ENCODE data around the gene PRKN.

DNA sequence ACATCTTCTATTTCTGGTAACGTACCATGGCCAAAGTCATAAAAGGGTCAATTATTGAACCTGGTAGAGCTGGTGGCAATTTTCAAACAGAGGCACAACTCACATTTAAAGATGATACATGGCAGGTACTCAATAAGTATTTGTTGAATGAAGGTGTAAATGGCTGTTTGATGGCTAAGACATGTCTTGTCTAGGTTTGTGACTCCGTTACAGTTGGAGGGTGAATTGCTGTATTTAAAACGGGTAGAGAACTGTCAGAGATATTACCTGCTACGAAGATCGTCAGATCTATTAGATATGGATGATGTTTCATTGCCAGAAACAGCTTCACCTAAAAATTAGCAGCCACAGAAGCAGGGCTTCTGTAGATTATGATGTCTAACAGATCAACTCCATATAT lies 601.9 kb downstream of the PRKN start:
- no peak for TF ChIP-seq POLR2A (IDR thresholded peaks at IDR 0.05)
- TF ChIP-seq, protein P1, sequence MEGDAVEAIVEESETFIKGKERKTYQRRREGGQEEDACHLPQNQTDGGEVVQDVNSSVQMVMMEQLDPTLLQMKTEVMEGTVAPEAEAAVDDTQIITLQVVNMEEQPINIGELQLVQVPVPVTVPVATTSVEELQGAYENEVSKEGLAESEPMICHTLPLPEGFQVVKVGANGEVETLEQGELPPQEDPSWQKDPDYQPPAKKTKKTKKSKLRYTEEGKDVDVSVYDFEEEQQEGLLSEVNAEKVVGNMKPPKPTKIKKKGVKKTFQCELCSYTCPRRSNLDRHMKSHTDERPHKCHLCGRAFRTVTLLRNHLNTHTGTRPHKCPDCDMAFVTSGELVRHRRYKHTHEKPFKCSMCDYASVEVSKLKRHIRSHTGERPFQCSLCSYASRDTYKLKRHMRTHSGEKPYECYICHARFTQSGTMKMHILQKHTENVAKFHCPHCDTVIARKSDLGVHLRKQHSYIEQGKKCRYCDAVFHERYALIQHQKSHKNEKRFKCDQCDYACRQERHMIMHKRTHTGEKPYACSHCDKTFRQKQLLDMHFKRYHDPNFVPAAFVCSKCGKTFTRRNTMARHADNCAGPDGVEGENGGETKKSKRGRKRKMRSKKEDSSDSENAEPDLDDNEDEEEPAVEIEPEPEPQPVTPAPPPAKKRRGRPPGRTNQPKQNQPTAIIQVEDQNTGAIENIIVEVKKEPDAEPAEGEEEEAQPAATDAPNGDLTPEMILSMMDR (IDR thresholded peaks at IDR 0.05 in 8 of 11, conservative IDR thresholded peaks at IDR 0.05 in 3 of 11): no peak
- no peak for TF ChIP-seq POLR2AphosphoS5 (IDR thresholded peaks at IDR 0.05)
